HG03469 (cell line): Measurements from ENCODE around the gene FBP2.

Experiments
- ATAC-seq: cut with Tn5 transposase; IDR thresholded peaks from one replicate; pipeline ENCODE4 v1.9.1; 2021; ENCODE audit warnings: mild to moderate bottlenecking, moderate library complexity, moderate number of reproducible peaks; ENCODE audit not compliant: unreplicated experiment

Gene FBP2

GRCh38 chr9:94593459-94594345 lies at the start of gene FBP2:
FBP2 (minus strand) TSS chr9:94593824; CDS start chr9:94593726, 98 bp downstream.
- ATAC-seq, result no peak

DNA sequence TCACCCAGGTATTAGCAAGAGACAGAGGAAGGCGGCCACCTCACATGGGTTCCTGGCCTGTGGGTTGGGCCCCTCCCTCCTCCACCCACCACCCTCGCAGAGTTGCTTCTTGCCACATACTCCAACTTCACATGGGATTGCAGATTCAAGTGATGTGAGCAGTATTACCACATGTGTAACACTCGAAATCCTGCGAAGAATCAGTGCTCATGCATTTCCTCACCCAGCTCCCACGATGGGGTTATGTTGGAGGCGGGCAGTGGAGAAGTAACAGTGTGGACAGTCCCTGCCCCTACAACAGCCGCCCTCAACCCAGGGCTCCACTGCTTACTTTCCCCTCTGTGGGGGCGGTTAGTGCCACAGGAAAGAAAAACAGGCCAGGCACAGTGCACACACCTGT lies 49.6 kb upstream of the FBP2 start:
- no peak for ATAC-seq

- ATAC-seq, result no peak
Observed at GRCh38 chr9:94642501-94642900, 48.9 kb upstream of the FBP2 start.

- ATAC-seq, result no peak
Observed at GRCh38 chr9:94639999-94640376, 46.4 kb upstream of the FBP2 start.

DNA sequence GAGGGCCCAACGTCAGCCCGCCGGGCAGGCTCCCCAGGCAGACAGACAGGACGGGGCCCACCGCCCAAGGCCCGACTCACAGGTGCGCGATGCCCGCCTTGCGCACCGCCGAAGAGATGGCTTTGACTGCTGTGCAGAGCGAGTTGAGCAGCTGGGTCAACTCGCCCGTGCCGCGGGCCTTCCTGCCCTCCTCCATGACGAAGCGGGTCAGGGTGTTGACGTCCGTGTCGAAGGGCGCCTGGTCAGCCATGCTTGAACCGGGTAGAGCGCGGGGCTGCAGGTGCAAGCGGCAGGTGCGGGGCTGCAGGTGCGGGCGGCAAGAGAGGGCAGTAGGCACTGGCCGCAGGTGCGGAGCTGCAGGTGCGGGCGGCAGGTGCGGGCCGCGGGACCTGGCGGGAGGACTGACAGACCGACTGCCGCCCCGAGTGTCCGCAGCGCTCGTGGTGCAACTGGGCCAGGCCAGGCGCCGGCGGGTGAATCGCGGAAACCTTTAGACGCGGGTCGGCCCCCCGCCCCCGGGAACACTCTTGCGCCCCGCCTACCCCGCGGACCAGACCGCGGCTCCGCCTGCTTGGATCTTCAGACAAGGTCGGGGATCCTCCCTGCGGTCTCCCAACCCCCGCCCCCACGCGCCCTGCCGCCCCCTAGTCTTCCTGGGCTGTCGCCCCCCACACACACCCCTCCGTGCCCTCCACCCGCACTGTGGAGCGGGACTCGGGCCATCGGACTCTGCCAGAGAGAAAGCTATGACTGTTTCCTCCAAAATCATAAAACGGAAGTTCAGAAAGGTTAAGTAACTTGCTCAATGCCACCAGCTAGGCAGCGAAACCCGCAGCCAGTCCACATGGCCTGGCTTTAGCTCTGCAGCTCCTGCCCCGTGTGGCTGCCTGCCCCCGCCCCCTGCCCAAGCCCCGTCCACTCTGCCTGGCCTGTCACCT lies 45.7 kb upstream of the FBP2 start, which contains the start of gene FBP1:
Gene FBP1, minus strand, starts transcription at position 458 of the 938 bp plus-strand sequence. Its CDS starts 208 bp downstream, at position 250.
- ATAC-seq, result no peak

DNA sequence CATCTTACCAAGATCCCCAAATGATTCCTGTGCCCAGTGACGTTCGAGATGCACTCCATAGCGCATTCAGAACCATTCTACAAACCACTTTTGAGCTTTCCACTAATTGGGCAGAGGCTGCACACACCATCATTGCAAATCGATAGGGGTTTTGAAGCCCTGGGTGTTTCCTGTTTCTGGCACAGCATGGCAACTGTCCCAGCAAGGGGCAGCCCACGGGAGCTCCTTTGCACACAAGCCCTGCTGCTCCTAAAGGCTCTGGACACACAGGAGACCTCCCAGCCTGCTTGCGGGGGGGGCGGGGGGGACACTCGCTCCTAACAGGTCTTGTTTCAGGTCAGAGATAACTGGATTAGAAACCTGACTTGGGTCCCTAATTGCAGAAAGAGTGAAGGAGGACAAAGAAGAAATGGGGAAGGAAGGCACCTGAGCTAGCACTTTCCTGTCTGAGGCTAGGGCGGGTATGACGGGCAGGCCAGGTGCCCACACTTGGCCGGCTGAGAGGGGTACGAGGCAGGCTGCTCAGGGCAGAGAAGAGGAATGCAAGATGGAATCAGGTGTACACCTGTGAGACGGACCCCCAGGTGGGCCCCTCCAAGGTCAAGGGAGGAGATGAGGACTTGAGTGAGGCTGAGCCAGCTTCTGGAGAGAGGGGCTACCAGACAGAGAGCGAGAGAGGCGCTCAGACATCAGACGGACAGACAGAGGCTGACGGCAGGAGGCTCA lies 44.9 kb upstream of the FBP2 start:
- no peak for ATAC-seq

GRCh38 chr9:94632737-94633136 lies 39.1 kb upstream of the FBP2 start:
- ATAC-seq, result no peak

DNA sequence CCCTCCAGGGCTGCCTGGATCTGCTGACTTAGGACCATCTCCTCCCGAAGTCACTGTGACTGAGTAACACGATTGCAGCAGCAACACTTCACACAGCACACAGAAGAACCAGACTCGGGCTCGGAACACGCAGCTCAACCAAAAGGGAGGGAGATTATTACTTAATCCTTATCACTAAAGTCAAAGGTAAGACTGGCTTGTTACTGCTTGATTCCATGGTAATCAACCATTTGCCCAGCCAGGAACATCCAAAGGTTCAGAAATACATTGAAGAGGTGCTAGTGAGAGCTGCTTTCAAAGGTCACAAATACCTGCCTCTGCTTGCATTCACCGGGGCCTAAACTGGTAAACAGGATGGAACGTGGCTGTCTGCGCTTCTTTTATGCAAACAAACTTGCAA lies 38.0 kb upstream of the FBP2 start:
- no peak for ATAC-seq

GRCh38 chr9:94630833-94631232 lies 37.2 kb upstream of the FBP2 start:
- no peak for ATAC-seq

GRCh38 chr9:94630281-94630680 lies 36.7 kb upstream of the FBP2 start:
- no peak for ATAC-seq

- ATAC-seq, result no peak
Observed at GRCh38 chr9:94627287-94627686, 33.7 kb upstream of the FBP2 start.

- ATAC-seq, result no peak
Observed at GRCh38 chr9:94625835-94626234, 32.2 kb upstream of the FBP2 start.

GRCh38 chr9:94624629-94625028 lies 31.0 kb upstream of the FBP2 start:
- no peak for ATAC-seq

- ATAC-seq, result no peak
Observed at GRCh38 chr9:94623253-94623652, 29.6 kb upstream of the FBP2 start.

DNA sequence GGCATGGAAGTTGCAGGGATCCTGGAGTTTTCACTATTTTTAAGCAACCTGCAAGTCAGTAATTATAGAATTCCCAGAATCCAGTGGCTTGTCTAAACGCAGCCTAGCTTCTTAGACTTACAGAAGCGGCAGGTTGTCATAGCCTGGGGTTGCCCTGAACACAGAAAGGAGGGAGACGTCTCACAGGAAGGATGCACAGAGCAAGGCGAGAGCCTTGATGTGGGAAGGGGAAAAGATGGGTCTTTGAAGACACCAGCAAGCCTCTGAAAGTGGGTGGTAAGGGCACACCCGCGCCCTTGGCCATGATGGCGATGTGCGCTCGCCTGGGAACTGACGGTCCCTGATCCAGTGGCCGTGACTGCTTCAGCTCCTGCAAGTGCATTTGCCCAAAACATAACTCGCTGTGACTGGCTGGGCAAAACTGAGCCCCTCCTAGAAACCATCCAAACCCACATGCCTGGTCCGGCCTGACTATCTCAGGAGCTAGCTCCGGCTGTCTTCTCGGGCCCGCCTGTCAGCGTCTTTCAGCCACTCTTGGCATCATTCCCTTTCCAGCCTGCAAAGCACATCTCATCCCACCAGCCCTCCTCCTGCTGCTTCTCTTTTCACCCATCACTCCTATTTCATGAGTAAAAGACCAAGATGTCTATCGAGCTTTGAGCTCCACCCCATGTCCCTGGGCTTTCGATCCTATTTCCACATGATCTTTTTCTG lies 28.6 kb upstream of the FBP2 start:
- ATAC-seq, result no peak

DNA sequence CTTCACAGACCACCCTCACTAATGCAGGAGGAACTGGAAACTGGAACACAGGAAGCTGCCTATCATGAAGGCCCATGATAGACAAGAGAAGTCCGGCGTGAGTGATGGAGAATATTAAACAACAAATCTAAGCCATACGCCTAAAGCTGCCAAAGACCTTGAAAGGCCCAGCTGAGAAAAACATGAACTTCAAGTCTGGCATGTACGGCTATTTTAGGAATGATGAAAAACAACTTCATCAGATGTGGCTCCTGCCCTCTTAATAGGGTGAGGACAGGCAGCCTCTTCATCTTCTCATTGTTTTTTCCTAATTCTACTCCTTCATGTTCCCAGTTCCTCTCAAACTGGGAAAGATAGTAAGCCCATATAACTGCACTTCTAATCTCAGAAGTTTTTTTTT lies 25.4 kb upstream of the FBP2 start:
- ATAC-seq, result no peak

- ATAC-seq, result no peak
Observed at GRCh38 chr9:94613003-94613402, 19.4 kb upstream of the FBP2 start.

DNA sequence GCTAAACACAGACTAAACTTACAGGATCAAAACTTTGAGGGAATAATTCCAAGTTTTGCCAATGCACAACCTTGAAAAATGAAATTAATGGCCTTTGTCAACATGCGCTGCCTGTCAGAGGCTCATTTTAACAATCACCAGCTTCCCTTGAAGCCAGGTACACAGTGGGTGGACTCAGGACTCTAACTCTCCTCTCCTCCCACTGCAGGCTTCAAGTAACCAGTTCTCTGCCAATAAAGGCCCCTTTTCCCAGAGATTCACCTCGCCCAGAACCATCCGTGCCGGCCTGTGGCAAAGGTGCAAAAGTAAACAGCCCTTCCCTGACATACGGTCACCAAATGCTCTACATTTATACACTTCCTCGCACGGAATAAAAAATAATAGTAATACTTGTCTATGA lies 18.4 kb upstream of the FBP2 start:
- no peak for ATAC-seq

DNA sequence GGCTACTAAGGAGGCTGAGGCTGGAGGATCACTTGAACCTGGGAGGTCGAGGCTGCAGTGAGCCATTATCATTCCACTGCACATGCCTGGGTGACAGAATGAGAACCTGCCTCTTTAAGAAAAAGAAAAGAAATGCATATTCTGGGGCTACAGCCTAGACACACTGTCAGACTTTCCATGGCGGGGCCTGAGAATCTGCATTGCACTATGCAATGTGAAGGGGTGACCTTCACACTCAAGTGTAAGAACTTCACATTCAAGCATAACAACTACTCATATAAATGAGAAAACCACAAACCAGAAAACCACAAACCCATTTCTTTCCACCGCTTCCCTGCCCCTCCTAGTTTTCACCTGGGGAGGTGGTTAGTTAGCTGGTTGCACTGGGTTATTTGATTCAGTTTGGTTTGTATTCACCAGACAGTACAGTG lies 18.0 kb upstream of the FBP2 start:
- ATAC-seq, result no peak

DNA sequence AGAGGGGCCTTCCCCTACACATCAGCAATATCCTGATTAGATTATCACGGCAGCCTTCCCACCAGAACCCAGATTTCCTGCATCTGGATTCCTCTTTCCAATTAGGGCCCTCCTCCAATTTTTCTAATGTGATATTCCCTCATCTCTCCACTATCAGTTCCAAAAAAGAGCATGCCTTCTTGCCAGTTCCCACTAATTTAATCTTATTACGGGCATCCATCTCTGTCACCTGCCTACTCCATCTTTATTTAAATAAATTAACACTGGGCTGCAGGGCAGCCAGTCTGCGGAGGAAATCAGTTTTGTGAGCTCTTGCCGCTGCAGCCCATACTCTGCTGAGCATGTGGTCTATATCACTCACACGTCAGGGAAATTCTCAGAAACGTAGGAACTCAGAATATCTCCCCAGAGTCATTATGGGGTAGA lies 16.6 kb upstream of the FBP2 start:
- ATAC-seq, result no peak

DNA sequence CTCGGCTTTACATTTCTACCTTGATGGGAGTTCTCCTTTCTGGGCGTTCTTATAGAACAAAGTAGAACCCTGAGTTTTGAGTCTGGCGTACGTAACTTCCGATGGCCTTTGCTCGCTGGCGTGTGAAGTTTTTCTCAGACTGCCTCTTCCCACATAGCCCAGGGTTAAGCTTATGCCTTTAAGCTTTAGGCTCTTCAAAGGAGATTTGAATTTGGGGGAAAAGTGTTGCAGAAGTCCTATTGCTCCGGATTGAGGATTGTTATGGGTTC lies 13.7 kb upstream of the FBP2 start:
- no peak for ATAC-seq
